DND-41 (cell line): ENCODE measurements around the gene ZDHHC14.

Experiments
- EZH2 ChIP-seq: IDR thresholded peaks from 3 replicates; pipeline ENCODE4 v1.6.1; 2012; ENCODE audit warnings: borderline replicate concordance, low read depth, mild to moderate bottlenecking, moderate library complexity, low read length, inconsistent platforms; ENCODE audit not compliant: severe bottlenecking
- TF ChIP-seq, protein P1 (sequence below): IDR thresholded peaks from 2 replicates; pipeline ENCODE4 v1.5.1; 2012; ENCODE audit warnings: borderline replicate concordance, low read length, moderate library complexity, mild to moderate bottlenecking; ENCODE audit not compliant: poor library complexity, severe bottlenecking; ENCODE audit errors: extremely low read depth

DNA sequence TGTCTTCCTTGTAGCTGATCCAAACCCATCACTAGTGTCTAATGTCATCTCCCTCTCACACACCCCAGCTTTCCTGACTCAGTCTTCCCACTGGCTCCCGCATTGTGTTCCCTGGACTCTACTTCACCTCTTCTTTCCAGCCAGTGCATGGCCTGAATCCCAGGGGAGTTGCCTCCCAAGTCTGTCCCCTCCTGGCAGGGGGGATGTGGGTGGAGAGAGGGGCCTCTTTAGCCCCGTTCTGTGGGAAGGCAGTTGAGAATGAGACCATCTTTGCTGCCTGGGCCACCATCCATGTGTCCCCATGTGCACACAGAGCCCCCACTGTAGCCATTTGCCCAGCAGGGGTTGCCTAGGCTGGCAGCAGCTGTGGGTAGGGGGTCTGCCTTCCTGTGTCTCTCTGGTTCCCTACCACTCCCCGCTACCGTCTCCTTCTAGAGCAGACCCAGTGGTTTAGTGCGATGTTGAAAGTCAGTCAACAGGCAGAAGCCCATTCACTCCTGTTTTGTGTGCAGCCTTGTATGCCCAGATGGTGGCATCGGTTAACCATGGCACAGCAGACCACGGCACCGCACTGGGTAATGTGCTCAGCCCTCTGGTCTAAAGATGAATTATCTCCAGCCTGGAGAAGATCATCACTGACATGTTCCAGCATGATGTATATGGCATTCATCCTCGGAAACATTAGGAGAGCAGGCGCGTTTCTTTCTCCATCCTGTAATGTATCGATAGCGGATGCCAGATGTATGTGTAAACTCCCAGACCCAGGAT, 263.2 kb downstream of the ZDHHC14 start:
- TF ChIP-seq, protein P1, sequence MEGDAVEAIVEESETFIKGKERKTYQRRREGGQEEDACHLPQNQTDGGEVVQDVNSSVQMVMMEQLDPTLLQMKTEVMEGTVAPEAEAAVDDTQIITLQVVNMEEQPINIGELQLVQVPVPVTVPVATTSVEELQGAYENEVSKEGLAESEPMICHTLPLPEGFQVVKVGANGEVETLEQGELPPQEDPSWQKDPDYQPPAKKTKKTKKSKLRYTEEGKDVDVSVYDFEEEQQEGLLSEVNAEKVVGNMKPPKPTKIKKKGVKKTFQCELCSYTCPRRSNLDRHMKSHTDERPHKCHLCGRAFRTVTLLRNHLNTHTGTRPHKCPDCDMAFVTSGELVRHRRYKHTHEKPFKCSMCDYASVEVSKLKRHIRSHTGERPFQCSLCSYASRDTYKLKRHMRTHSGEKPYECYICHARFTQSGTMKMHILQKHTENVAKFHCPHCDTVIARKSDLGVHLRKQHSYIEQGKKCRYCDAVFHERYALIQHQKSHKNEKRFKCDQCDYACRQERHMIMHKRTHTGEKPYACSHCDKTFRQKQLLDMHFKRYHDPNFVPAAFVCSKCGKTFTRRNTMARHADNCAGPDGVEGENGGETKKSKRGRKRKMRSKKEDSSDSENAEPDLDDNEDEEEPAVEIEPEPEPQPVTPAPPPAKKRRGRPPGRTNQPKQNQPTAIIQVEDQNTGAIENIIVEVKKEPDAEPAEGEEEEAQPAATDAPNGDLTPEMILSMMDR = peak; percentile 50
- no peak for TF ChIP-seq EZH2
